ENCODE measurements around the gene CD207.
"Not testable (repeated sequence)": the region's sequence is repeated elsewhere in the genome, so short reads cannot be mapped to it uniquely, and the experiment has no call there.

CD207 gene

GRCh38 chr2:70807828-70808118 is 27.8 kb downstream of the CD207 start:
- H3K9ac ChIP-seq (ENCODE audit: low read length in 2 of 2) = no peak overlapping the region
- H3K27me3 ChIP-seq (ENCODE audit: control insufficient read depth in 1 of 2, insufficient read depth in 2 of 2, low read length in 2 of 2) = no peaks in the 10 kb centered on the region
- no peaks in the 10 kb centered on the region for H3K36me3 ChIP-seq (ENCODE audit: control insufficient read depth in 2 of 2, insufficient read depth in 2 of 2, low read length in 2 of 2)
- no peaks in the 10 kb centered on the region for H3K9me3 ChIP-seq (ENCODE audit: control insufficient read depth in 2 of 2, low read length in 2 of 2)
- H3K4me3 ChIP-seq (ENCODE audit: low read length in 2 of 2) = no peak overlapping the region
- H3K4me1 ChIP-seq (ENCODE audit: control insufficient read depth, insufficient read depth, low read length) = no peaks in the 10 kb centered on the region
- H3K27ac ChIP-seq (ENCODE audit: low read length) = no peak overlapping the region

- H3K4me3 ChIP-seq (ENCODE audit: low read length in 2 of 2) = no peak overlapping the region
- no peaks in the 10 kb centered on the region for H3K4me1 ChIP-seq (ENCODE audit: control insufficient read depth, insufficient read depth, low read length)
- no peak overlapping the region for H3K9ac ChIP-seq (ENCODE audit: low read length in 2 of 2)
- no peaks in the 10 kb centered on the region for H3K9me3 ChIP-seq (ENCODE audit: control insufficient read depth in 2 of 2, low read length in 2 of 2)
- no peak overlapping the region for H3K27ac ChIP-seq (ENCODE audit: low read length)
- no peaks in the 10 kb centered on the region for H3K27me3 ChIP-seq (ENCODE audit: control insufficient read depth in 1 of 2, insufficient read depth in 2 of 2, low read length in 2 of 2)
- H3K36me3 ChIP-seq (ENCODE audit: control insufficient read depth in 2 of 2, insufficient read depth in 2 of 2, low read length in 2 of 2) = no peaks in the 10 kb centered on the region
These were observed 28.4 kb downstream of the CD207 start for GRCh38 chr2:70807102-70807827.

- Histone ChIP-seq H3K27ac (ENCODE audit: low read length) (no peak overlapping the region), H3K9ac (ENCODE audit: low read length in 2 of 2) (no peak overlapping the region), H3K27me3 (ENCODE audit: control insufficient read depth in 1 of 2, insufficient read depth in 2 of 2, low read length in 2 of 2) (no peaks in the 10 kb centered on the region), H3K4me3 (ENCODE audit: low read length in 2 of 2) (no peak overlapping the region), H3K9me3 (ENCODE audit: control insufficient read depth in 2 of 2, low read length in 2 of 2) (no peaks in the 10 kb centered on the region), H3K4me1 (ENCODE audit: control insufficient read depth, insufficient read depth, low read length) (no peaks in the 10 kb centered on the region), H3K36me3 (ENCODE audit: control insufficient read depth in 2 of 2, insufficient read depth in 2 of 2, low read length in 2 of 2) (no peaks in the 10 kb centered on the region)
These were observed 29.0 kb downstream of the CD207 start for GRCh38 chr2:70806620-70807019.

GRCh38 chr2:70806013-70806412 is 29.6 kb downstream of the CD207 start:
- Histone ChIP-seq H3K27ac (ENCODE audit: low read length) (no peak overlapping the region), H3K27me3 (ENCODE audit: control insufficient read depth in 1 of 2, insufficient read depth in 2 of 2, low read length in 2 of 2) (no peaks in the 10 kb centered on the region), H3K4me1 (ENCODE audit: control insufficient read depth, insufficient read depth, low read length) (no peaks in the 10 kb centered on the region), H3K4me3 (ENCODE audit: low read length in 2 of 2) (no peak overlapping the region), H3K9me3 (ENCODE audit: control insufficient read depth in 2 of 2, low read length in 2 of 2) (peaks cover 0 to 2% of the 10 kb centered on the region in 2 donors), H3K9ac (ENCODE audit: low read length in 2 of 2) (no peak overlapping the region), H3K36me3 (ENCODE audit: control insufficient read depth in 2 of 2, insufficient read depth in 2 of 2, low read length in 2 of 2) (no peaks in the 10 kb centered on the region)

GRCh38 chr2:70801607-70802263 is 33.9 kb downstream of the CD207 start:
- no peaks in the 10 kb centered on the region for H3K27me3 ChIP-seq (ENCODE audit: control insufficient read depth in 1 of 2, insufficient read depth in 2 of 2, low read length in 2 of 2)
- no peak overlapping the region for H3K9ac ChIP-seq (ENCODE audit: low read length in 2 of 2)
- H3K36me3 ChIP-seq (ENCODE audit: control insufficient read depth in 2 of 2, insufficient read depth in 2 of 2, low read length in 2 of 2) = no peaks in the 10 kb centered on the region
- H3K4me3 ChIP-seq (ENCODE audit: low read length in 2 of 2) = no peak overlapping the region
- no peaks in the 10 kb centered on the region for H3K4me1 ChIP-seq (ENCODE audit: control insufficient read depth, insufficient read depth, low read length)
- no peak overlapping the region for H3K27ac ChIP-seq (ENCODE audit: low read length)
- peaks cover 4 to 11% of the 10 kb centered on the region in 2 donors for H3K9me3 ChIP-seq (ENCODE audit: control insufficient read depth in 2 of 2, low read length in 2 of 2)

- Histone ChIP-seq H3K4me1 (ENCODE audit: control insufficient read depth, insufficient read depth, low read length) (no peaks in the 10 kb centered on the region), H3K27me3 (ENCODE audit: control insufficient read depth in 1 of 2, insufficient read depth in 2 of 2, low read length in 2 of 2) (peaks cover 0 to 6% of the 10 kb centered on the region in 2 donors), H3K9ac (ENCODE audit: low read length in 2 of 2) (no peak overlapping the region), H3K4me3 (ENCODE audit: low read length in 2 of 2) (no peak overlapping the region), H3K9me3 (ENCODE audit: control insufficient read depth in 2 of 2, low read length in 2 of 2) (peaks cover 4 to 11% of the 10 kb centered on the region in 2 donors), H3K36me3 (ENCODE audit: control insufficient read depth in 2 of 2, insufficient read depth in 2 of 2, low read length in 2 of 2) (no peaks in the 10 kb centered on the region), H3K27ac (ENCODE audit: low read length) (no peak overlapping the region)
These were observed 35.9 kb downstream of the CD207 start for GRCh38 chr2:70799706-70800105.

GRCh38 chr2:70797996-70798395 is 37.6 kb downstream of the CD207 start:
- not testable (repeated sequence) for H3K36me3 ChIP-seq (ENCODE audit: control insufficient read depth in 2 of 2, insufficient read depth in 2 of 2, low read length in 2 of 2); H3K27ac ChIP-seq (ENCODE audit: low read length); H3K4me1 ChIP-seq (ENCODE audit: control insufficient read depth, insufficient read depth, low read length)

GRCh38 chr2:70797506-70797905 is 38.1 kb downstream of the CD207 start:
- Histone ChIP-seq H3K4me1 (ENCODE audit: control insufficient read depth, insufficient read depth, low read length) (no peaks in the 10 kb centered on the region), H3K9me3 (ENCODE audit: control insufficient read depth in 2 of 2, low read length in 2 of 2) (peaks cover 4 to 11% of the 10 kb centered on the region in 2 donors), H3K36me3 (ENCODE audit: control insufficient read depth in 2 of 2, insufficient read depth in 2 of 2, low read length in 2 of 2) (no peaks in the 10 kb centered on the region), H3K27me3 (ENCODE audit: control insufficient read depth in 1 of 2, insufficient read depth in 2 of 2, low read length in 2 of 2) (peaks cover 6 to 7% of the 10 kb centered on the region in 2 donors), H3K4me3 (ENCODE audit: low read length in 2 of 2) (no peak overlapping the region), H3K27ac (ENCODE audit: low read length) (no peak overlapping the region), H3K9ac (ENCODE audit: low read length in 2 of 2) (no peak overlapping the region)

More at GRCh38 chr2:70797996-70798395, 37.6 kb downstream of the CD207 start:
- H3K27me3 ChIP-seq (ENCODE audit: control insufficient read depth in 1 of 2, insufficient read depth in 2 of 2, low read length in 2 of 2); H3K9ac ChIP-seq (ENCODE audit: low read length in 2 of 2); H3K4me3 ChIP-seq (ENCODE audit: low read length in 2 of 2): not testable (repeated sequence)
- H3K9me3 ChIP-seq (ENCODE audit: control insufficient read depth in 2 of 2, low read length in 2 of 2) = peaks cover 4 to 11% of the 10 kb centered on the region in 2 donors

- Histone ChIP-seq H3K9ac (ENCODE audit: low read length in 2 of 2) (no peak overlapping the region), H3K36me3 (ENCODE audit: control insufficient read depth in 2 of 2, insufficient read depth in 2 of 2, low read length in 2 of 2) (no peaks in the 10 kb centered on the region), H3K4me1 (ENCODE audit: control insufficient read depth, insufficient read depth, low read length) (no peaks in the 10 kb centered on the region), H3K27me3 (ENCODE audit: control insufficient read depth in 1 of 2, insufficient read depth in 2 of 2, low read length in 2 of 2) (peaks cover 11 to 14% of the 10 kb centered on the region in 2 donors), H3K27ac (ENCODE audit: low read length) (no peak overlapping the region), H3K9me3 (ENCODE audit: control insufficient read depth in 2 of 2, low read length in 2 of 2) (peaks cover 4 to 11% of the 10 kb centered on the region in 2 donors), H3K4me3 (ENCODE audit: low read length in 2 of 2) (no peak overlapping the region)
These were observed 39.4 kb downstream of the CD207 start for GRCh38 chr2:70796262-70796661.

- no peak overlapping the region for H3K9ac ChIP-seq (ENCODE audit: low read length in 2 of 2)
- H3K9me3 ChIP-seq (ENCODE audit: control insufficient read depth in 2 of 2, low read length in 2 of 2) = peaks cover 3 to 6% of the 10 kb centered on the region in 2 donors
- H3K4me3 ChIP-seq (ENCODE audit: low read length in 2 of 2) = no peak overlapping the region
- H3K27ac ChIP-seq (ENCODE audit: low read length) = no peak overlapping the region
- H3K4me1 ChIP-seq (ENCODE audit: control insufficient read depth, insufficient read depth, low read length) = peaks cover under 1% of the 10 kb centered on the region
- H3K36me3 ChIP-seq (ENCODE audit: control insufficient read depth in 2 of 2, insufficient read depth in 2 of 2, low read length in 2 of 2) = no peaks in the 10 kb centered on the region
- peaks cover 14 to 22% of the 10 kb centered on the region in 2 donors for H3K27me3 ChIP-seq (ENCODE audit: control insufficient read depth in 1 of 2, insufficient read depth in 2 of 2, low read length in 2 of 2)
These were observed 40.2 kb downstream of the CD207 start for GRCh38 chr2:70795164-70795995.
